Breast epithelium (tissue), 3 donors: ENCODE measurements around the gene PRDM13.

Experiments
- CTCF ChIP-seq, 3 donors: fragments of 450-650 bp; IDR thresholded peaks; one replicate each; pipeline ENCODE4 v1.5.1; 2016 to 2017; ENCODE audit warnings: antibody characterized with exemption in 3 of 3, mild to moderate bottlenecking in 3 of 3, moderate library complexity in 3 of 3
- POLR2A ChIP-seq: fragments of 450-650 bp; IDR thresholded peaks from one replicate; pipeline ENCODE4 v1.6.1; 2016; ENCODE audit warnings: antibody characterized with exemption, mild to moderate bottlenecking, moderate library complexity
- POLR2AphosphoS5 ChIP-seq, 3 donors: sonication (generic); formaldehyde crosslinking; IDR thresholded peaks; one replicate each; pipeline ENCODE4 v1.6.1; 2017; ENCODE audit warnings: antibody characterized with exemption in 3 of 3

GRCh38 chr6:99563056-99563723 lies 43.4 kb upstream of the PRDM13 start:
- no peak for TF ChIP-seq CTCF (IDR thresholded peaks at IDR 0.05)
- TF ChIP-seq POLR2AphosphoS5 (IDR thresholded peaks at IDR 0.05): no peak
- no peak for TF ChIP-seq POLR2A
